HEK293 (cell line): Measurements from ENCODE around the gene SCTR.

ENCODE experiments used
- CTCF ChIP-seq: fragments of 450-650 bp; formaldehyde crosslinking; IDR thresholded peaks from 2 replicates; pipeline ENCODE4 v1.5.1; 2016; ENCODE audit warnings: missing biosample characterization, missing genetic modification characterization
- PATZ1 ChIP-seq: fragments of 450-650 bp; formaldehyde crosslinking; IDR thresholded peaks from 2 replicates; pipeline ENCODE4 v1.5.1; 2016; ENCODE audit warnings: missing biosample characterization, missing genetic modification characterization
- REST ChIP-seq: fragments of 450-650 bp; formaldehyde crosslinking; IDR thresholded peaks from 2 replicates; pipeline ENCODE4 v1.5.1; 2016; ENCODE audit warnings: missing biosample characterization, missing genetic modification characterization
- ZBTB10 ChIP-seq: fragments of 450-650 bp; formaldehyde crosslinking; IDR thresholded peaks from 2 replicates; pipeline ENCODE4 v1.5.1; 2016; ENCODE audit warnings: missing biosample characterization, missing genetic modification characterization
- ZNF274 ChIP-seq, 2 experiments: fragments of 200-500 bp in 1 of 2; fragments of 450-650 bp in 1 of 2; sonication (Bioruptor generic) in 1 of 2; formaldehyde crosslinking in 1 of 2; IDR thresholded peaks; 2 replicates each; pipeline versions ENCODE4 v1.5.1 to v1.6.1; 2014 to 2016; ENCODE audit warnings: borderline replicate concordance in 1 of 2, inconsistent platforms in 1 of 2, low read length in 1 of 2, missing biosample characterization in 1 of 2, missing genetic modification characterization in 1 of 2
- ZNF747 ChIP-seq: fragments of 450-650 bp; formaldehyde crosslinking; IDR thresholded peaks from 2 replicates; pipeline ENCODE4 v1.5.1; 2016; ENCODE audit warnings: missing biosample characterization, missing genetic modification characterization
- ZNF843 ChIP-seq: fragments of 450-650 bp; formaldehyde crosslinking; IDR thresholded peaks from 2 replicates; pipeline ENCODE4 v1.5.1; 2016; ENCODE audit warnings: missing biosample characterization, missing genetic modification characterization

GRCh38 chr2:119465687-119466086, 58.6 kb downstream of the SCTR start:
- TF ChIP-seq ZNF274 (IDR thresholded peaks at IDR 0.05; ENCODE audit: low read length): no peak
- no peak for TF ChIP-seq ZNF274 (tag by site-specific recombination; IDR thresholded peaks at IDR 0.05; ENCODE audit: borderline replicate concordance)
- TF ChIP-seq CTCF (tag by site-specific recombination): no peak
- TF ChIP-seq ZNF747: no peak
- TF ChIP-seq ZBTB10 (tag by site-specific recombination): no peak
- TF ChIP-seq ZNF843 (tag by site-specific recombination): no peak
- TF ChIP-seq REST (tag by site-specific recombination): no peak
- TF ChIP-seq PATZ1 (tag by site-specific recombination): no peak
